ENCODE measurements around the gene WBP2NL.

WBP2NL gene

DNA sequence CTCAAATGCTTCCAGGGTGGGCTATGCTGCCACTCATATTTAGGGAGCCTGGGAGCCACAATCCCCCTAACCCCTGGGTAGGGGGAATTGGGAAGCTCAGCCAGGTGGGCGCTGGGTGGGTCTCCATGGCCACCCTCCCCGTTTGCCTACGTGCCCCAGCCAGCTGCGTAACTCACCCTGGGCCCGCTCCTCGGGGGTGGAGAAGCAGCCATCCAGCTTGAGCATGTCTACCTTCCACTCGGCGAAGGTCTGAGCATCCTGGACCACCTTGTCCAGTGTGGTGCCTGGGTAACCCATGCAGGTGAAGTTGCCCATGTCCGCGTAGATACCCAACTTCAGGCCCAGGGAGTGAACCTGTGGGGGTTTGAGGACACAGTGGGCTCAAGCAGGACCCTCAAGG is 68.3 kb downstream of the WBP2NL start:
- Histone ChIP-seq H3K27me3 (ENCODE audit: control insufficient read depth, low read length) (no peaks in the 10 kb centered on the region), H3K36me3 (ENCODE audit: control insufficient read depth, low read length) (peaks cover 59% of the 10 kb centered on the region)

GRCh38 chr22:42067671-42068251 is 69.2 kb downstream of the WBP2NL start:
- H3K4me2 ChIP-seq (ENCODE audit: low read length) = no peak overlapping the region

More for the DNA sequence above, 68.3 kb downstream of the WBP2NL start:
- Histone ChIP-seq H3K4me1 (ENCODE audit: control insufficient read depth, low read length) (peaks cover 26% of the 10 kb centered on the region), H3K79me2 (ENCODE audit: control insufficient read depth, low read length) (peaks cover 26% of the 10 kb centered on the region), H3K4me2 (ENCODE audit: low read length) (no peak overlapping the region), H3K27ac (ENCODE audit: low read depth, low read length) (no peak overlapping the region), H3K9me2 (replicated peaks; ENCODE audit: control insufficient read depth, low read length) (no peaks in the 10 kb centered on the region), H3K9me3 (ENCODE audit: control insufficient read depth, insufficient read depth, low read length) (no peaks in the 10 kb centered on the region), H3F3A (ENCODE audit: control insufficient read depth, insufficient read depth) (no peaks in the 10 kb centered on the region), H4K20me1 (ENCODE audit: control insufficient read depth, insufficient read depth, low read depth, low read length) (no peaks in the 10 kb centered on the region), H3K4me3 (ENCODE audit: low read length) (no peak overlapping the region)
- TF ChIP-seq CTCF (IDR thresholded peaks at IDR 0.05; ENCODE audit: low read depth, low read length, poor library complexity, severe bottlenecking) (no peak), EZH2phosphoT487 (IDR thresholded peaks at IDR 0.05; ENCODE audit: borderline replicate concordance, low read length) (no peak)

GRCh38 chr22:42068291-42068690 is 69.7 kb downstream of the WBP2NL start:
- H4K20me1 ChIP-seq (ENCODE audit: control insufficient read depth, insufficient read depth, low read depth, low read length) = no peaks in the 10 kb centered on the region
- no peak overlapping the region for H3K4me3 ChIP-seq (ENCODE audit: low read length)
- H3K27me3 ChIP-seq (ENCODE audit: control insufficient read depth, low read length) = no peaks in the 10 kb centered on the region
- no peak overlapping the region for H3K4me2 ChIP-seq (ENCODE audit: low read length)
- H3K9me2 ChIP-seq (replicated peaks; ENCODE audit: control insufficient read depth, low read length) = no peaks in the 10 kb centered on the region
- no peak for TF ChIP-seq EZH2phosphoT487 (IDR thresholded peaks at IDR 0.05; ENCODE audit: borderline replicate concordance, low read length)
- TF ChIP-seq CTCF (IDR thresholded peaks at IDR 0.05; ENCODE audit: low read depth, low read length, poor library complexity, severe bottlenecking) = no peak
- 0 out of 2 replicates have a peak, but pooled peaks cover 3% of the 10 kb centered on the region for H3F3A ChIP-seq (ENCODE audit: control insufficient read depth, insufficient read depth)
- H3K4me1 ChIP-seq (ENCODE audit: control insufficient read depth, low read length) = peaks cover 26% of the 10 kb centered on the region
- no peaks in the 10 kb centered on the region for H3K9me3 ChIP-seq (ENCODE audit: control insufficient read depth, insufficient read depth, low read length)
- peaks cover 46% of the 10 kb centered on the region for H3K36me3 ChIP-seq (ENCODE audit: control insufficient read depth, low read length)
- H3K27ac ChIP-seq (ENCODE audit: low read depth, low read length) = no peak overlapping the region
- H3K79me2 ChIP-seq (ENCODE audit: control insufficient read depth, low read length) = peaks cover 26% of the 10 kb centered on the region

More at GRCh38 chr22:42067671-42068251, 69.2 kb downstream of the WBP2NL start:
- Histone ChIP-seq H3K79me2 (ENCODE audit: control insufficient read depth, low read length) (peaks cover 26% of the 10 kb centered on the region), H3K27ac (ENCODE audit: low read depth, low read length) (no peak overlapping the region), H3K36me3 (ENCODE audit: control insufficient read depth, low read length) (peaks cover 51% of the 10 kb centered on the region), H3F3A (ENCODE audit: control insufficient read depth, insufficient read depth) (no peaks in the 10 kb centered on the region), H3K9me3 (ENCODE audit: control insufficient read depth, insufficient read depth, low read length) (no peaks in the 10 kb centered on the region), H3K4me3 (ENCODE audit: low read length) (no peak overlapping the region), H3K4me1 (ENCODE audit: control insufficient read depth, low read length) (peaks cover 26% of the 10 kb centered on the region), H3K27me3 (ENCODE audit: control insufficient read depth, low read length) (no peaks in the 10 kb centered on the region), H4K20me1 (ENCODE audit: control insufficient read depth, insufficient read depth, low read depth, low read length) (no peaks in the 10 kb centered on the region), H3K9me2 (replicated peaks; ENCODE audit: control insufficient read depth, low read length) (no peaks in the 10 kb centered on the region)
- no peak for TF ChIP-seq EZH2phosphoT487 (IDR thresholded peaks at IDR 0.05; ENCODE audit: borderline replicate concordance, low read length)
- no peak for TF ChIP-seq CTCF (IDR thresholded peaks at IDR 0.05; ENCODE audit: low read depth, low read length, poor library complexity, severe bottlenecking)
